Smooth muscle cell (in vitro differentiated cells): ENCODE data around the gene ACAP2. TPM values are rescaled to one million over a fixed set of nuclear protein-coding genes. Genes with fewer than 3 reads are reported as not detected.

Experiments used
- DNase-seq: peaks from one replicate; lab custom pipeline; 2025; ENCODE audit not compliant: unreplicated experiment; lab: John Stamatoyannopoulos, UW
- H2AFZ ChIP-seq: fragments of 200-600 bp; sonication (generic); 2 replicates; pipeline ENCODE4 v1.6.0; 2016; ENCODE audit warnings: antibody characterized with exemption, low read depth, mild to moderate bottlenecking
- H3F3A ChIP-seq: fragments of 200-600 bp; sonication (generic); 2 replicates; pipeline ENCODE4 v1.6.0; 2017; ENCODE audit warnings: antibody characterized with exemption, low read depth
- H3K27ac ChIP-seq: fragments of 200-600 bp; sonication (generic); 2 replicates; pipeline ENCODE4 v1.5.1; 2016; ENCODE audit warnings: low read depth, mild to moderate bottlenecking
- H3K27me3 ChIP-seq: fragments of 200-600 bp; sonication (generic); 2 replicates; pipeline ENCODE4 v1.6.1; 2016; ENCODE audit warnings: low read depth, mild to moderate bottlenecking
- H3K36me3 ChIP-seq: fragments of 200-600 bp; sonication (generic); 2 replicates; pipeline ENCODE4 v1.5.1; 2016; ENCODE audit warnings: low read depth
- H3K4me1 ChIP-seq: fragments of 200-600 bp; sonication (generic); 2 replicates; pipeline ENCODE4 v1.5.1; 2016; ENCODE audit warnings: low read depth
- H3K4me2 ChIP-seq: fragments of 200-600 bp; sonication (generic); 2 replicates; pipeline ENCODE4 v1.6.0; 2016; ENCODE audit warnings: mild to moderate bottlenecking
- H3K4me3 ChIP-seq: fragments of 200-600 bp; sonication (generic); 2 replicates; pipeline ENCODE4 v1.5.1; 2016; ENCODE audit warnings: mild to moderate bottlenecking
- H3K79me2 ChIP-seq: fragments of 200-600 bp; sonication (generic); 2 replicates; pipeline ENCODE4 v1.6.0; 2016; ENCODE audit warnings: low read depth, mild to moderate bottlenecking
- H3K9ac ChIP-seq: fragments of 200-600 bp; sonication (generic); 2 replicates; pipeline ENCODE4 v1.6.0; 2016; ENCODE audit warnings: low read depth
- H3K9me3 ChIP-seq: fragments of 200-600 bp; sonication (generic); replicated peaks from 2 replicates; pipeline ENCODE4 v1.5.1; 2016; ENCODE audit warnings: low read depth
- H4K20me1 ChIP-seq: fragments of 200-600 bp; sonication (generic); 2 replicates; pipeline ENCODE4 v1.6.0; 2016; ENCODE audit warnings: low read depth
- WGBS: methylation state at CpG from one replicate; pipeline ENCODE4 v1.1.7; 2016; ENCODE audit warnings: low lambda C conversion rate; 5-methylcytosine and 5-hydroxymethylcytosine counted together
- polyA plus RNA-seq: library from polyadenylated mRNA; unstranded; fragments of >200 nt; fragmentation: Nextera tagmentation; extraction: Ambion mirVana; gene quantifications from 2 replicates; pipeline ENCODE4 v1.2.1, GENCODE V29; 2016
- total RNA-seq: library from RNA; depleted of rRNA; stranded (reverse); fragments of >200 nt; gene quantifications from 2 replicates; pipeline ENCODE4 v1.2.3, GENCODE V29; 2014
- TF ChIP-seq, protein P1 (sequence below): fragments of 200-600 bp; sonication (generic); IDR thresholded peaks from 2 replicates; pipeline ENCODE4 v1.5.1; 2017; ENCODE audit warnings: borderline replicate concordance, mild to moderate bottlenecking, antibody characterized with exemption; ENCODE audit not compliant: insufficient read depth, poor library complexity, severe bottlenecking

ACAP2 gene
- total and polyA plus RNA-seq, 2 experiments from 2014 or later = 19.8 to 41.8 TPM

DNA sequence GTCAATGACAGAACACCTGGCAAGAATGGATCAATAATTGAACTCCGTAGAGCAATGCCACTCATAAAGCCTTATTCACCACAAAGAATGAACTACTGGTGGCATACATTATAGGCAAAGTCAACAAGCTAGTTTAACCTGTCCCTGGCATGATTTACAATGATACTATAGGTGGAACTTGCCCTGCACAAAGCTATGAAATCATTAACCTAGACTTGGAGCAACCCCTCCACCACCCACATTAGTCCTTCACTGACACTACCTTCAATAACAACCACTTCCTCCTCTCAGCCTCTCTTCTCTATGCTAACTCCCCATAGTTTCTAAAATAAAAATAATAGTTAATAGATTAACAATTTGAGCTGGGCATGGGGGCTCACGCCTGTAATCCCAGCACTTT lies 54.4 kb downstream of the ACAP2 start:
- H3K79me2 ChIP-seq = peaks cover 41% of the 10 kb centered on the region
- H4K20me1 ChIP-seq = peaks cover 34% of the 10 kb centered on the region

DNA sequence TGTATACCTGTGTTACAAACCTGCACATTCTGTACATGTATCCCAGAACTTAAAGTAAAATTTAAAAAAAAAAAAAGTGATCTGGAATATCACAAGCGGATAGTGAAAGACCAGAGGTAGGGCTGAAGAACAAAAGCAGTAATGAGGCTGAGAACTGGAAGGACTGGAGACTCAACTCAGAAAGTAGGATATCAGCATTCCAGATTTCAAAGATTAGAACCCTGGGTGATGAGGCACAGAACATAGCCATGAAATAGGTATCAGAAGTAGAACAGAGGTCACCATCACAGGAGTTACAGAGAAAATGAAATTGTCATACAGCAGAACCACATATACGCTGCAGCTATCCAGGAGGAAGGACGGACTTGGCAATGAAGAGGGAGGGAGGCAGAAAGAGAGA lies 56.1 kb downstream of the ACAP2 start:
- TF ChIP-seq, protein P1, sequence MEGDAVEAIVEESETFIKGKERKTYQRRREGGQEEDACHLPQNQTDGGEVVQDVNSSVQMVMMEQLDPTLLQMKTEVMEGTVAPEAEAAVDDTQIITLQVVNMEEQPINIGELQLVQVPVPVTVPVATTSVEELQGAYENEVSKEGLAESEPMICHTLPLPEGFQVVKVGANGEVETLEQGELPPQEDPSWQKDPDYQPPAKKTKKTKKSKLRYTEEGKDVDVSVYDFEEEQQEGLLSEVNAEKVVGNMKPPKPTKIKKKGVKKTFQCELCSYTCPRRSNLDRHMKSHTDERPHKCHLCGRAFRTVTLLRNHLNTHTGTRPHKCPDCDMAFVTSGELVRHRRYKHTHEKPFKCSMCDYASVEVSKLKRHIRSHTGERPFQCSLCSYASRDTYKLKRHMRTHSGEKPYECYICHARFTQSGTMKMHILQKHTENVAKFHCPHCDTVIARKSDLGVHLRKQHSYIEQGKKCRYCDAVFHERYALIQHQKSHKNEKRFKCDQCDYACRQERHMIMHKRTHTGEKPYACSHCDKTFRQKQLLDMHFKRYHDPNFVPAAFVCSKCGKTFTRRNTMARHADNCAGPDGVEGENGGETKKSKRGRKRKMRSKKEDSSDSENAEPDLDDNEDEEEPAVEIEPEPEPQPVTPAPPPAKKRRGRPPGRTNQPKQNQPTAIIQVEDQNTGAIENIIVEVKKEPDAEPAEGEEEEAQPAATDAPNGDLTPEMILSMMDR = no peak

More for the DNA sequence above, 54.4 kb downstream of the ACAP2 start:
- Histone ChIP-seq H3K4me2 (no peak overlapping the region), H3K27me3 (no peaks in the 10 kb centered on the region), H3K27ac (no peak overlapping the region), H3K9me3 (no peaks in the 10 kb centered on the region), H3K9ac (no peak overlapping the region), H3K4me3 (no peak overlapping the region), H3K36me3 (no peaks in the 10 kb centered on the region), H2AFZ (no peak overlapping the region), H3F3A (no peaks in the 10 kb centered on the region), H3K4me1 (peaks cover 17% of the 10 kb centered on the region)
- TF ChIP-seq, protein P1 = no peak
- DNase-seq = no peak
- 91% methylated on average over 2 of the region's 2 CpGs for WGBS

DNA sequence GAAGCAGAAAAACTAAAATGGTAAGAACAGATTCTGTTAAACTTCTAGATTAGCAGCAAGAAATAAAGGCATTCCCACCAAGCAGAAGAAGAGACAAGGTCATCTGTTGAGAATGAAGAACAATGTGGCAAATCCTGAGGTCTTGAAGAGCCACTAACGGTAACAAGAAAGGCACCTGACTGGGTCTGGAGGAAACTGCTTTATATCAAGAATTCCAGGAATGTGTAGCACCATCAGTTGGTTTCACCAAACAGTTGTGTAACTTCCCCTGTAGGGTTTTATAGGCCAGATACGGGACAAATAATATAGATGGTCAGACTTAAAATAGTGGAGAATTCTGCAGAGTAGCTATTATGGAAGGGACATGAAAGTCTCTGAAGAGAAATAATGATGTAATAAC lies 57.3 kb downstream of the ACAP2 start:
- TF ChIP-seq, protein P1 = no peak
- H3K9ac ChIP-seq = no peak overlapping the region
- H3K4me1 ChIP-seq = peaks cover 24% of the 10 kb centered on the region
- WGBS = 52% methylated on average over 2 of the region's 2 CpGs
- no peaks in the 10 kb centered on the region for H3K36me3 ChIP-seq
- no peak for DNase-seq
- H3K27ac ChIP-seq = peak overlapping the region; percentile 65
- H2AFZ ChIP-seq = no peak overlapping the region
- H3K79me2 ChIP-seq = peaks cover 27% of the 10 kb centered on the region
- no peak overlapping the region for H3K4me2 ChIP-seq
- H3F3A ChIP-seq = no peaks in the 10 kb centered on the region
- H4K20me1 ChIP-seq = peaks cover 34% of the 10 kb centered on the region
- no peaks in the 10 kb centered on the region for H3K9me3 ChIP-seq
- no peak overlapping the region for H3K4me3 ChIP-seq
- no peaks in the 10 kb centered on the region for H3K27me3 ChIP-seq

More for the DNA sequence above, 56.1 kb downstream of the ACAP2 start:
- Histone ChIP-seq H3K9me3 (no peaks in the 10 kb centered on the region), H3K36me3 (no peaks in the 10 kb centered on the region), H3F3A (no peaks in the 10 kb centered on the region), H3K9ac (no peak overlapping the region), H2AFZ (no peak overlapping the region), H3K4me2 (no peak overlapping the region), H4K20me1 (peaks cover 34% of the 10 kb centered on the region), H3K79me2 (peaks cover 29% of the 10 kb centered on the region), H3K4me1 (peaks cover 24% of the 10 kb centered on the region), H3K27ac (peak overlapping the region; percentile 65), H3K27me3 (no peaks in the 10 kb centered on the region), H3K4me3 (no peak overlapping the region)
- WGBS = 87% methylated on average over 3 of the region's 3 CpGs
- DNase-seq = no peak

DNA sequence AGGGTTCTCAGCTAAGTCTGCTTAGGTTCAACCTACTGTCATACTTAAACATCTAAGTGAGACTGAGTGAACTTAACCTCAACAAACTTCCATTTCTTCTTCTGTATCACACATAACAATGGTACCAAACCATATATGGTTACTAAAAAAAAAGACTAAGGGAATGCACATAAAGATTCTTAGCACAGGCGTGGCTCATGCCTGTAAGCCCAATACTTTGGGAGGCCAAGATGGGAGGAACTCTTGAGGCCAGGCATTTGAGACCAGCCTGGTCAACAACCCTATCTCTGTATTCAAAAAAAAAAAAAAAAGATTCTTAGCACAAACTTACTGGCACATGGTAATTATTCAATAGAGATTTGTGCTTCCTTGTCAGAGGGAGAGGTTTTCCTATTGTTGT lies 57.9 kb downstream of the ACAP2 start:
- Histone ChIP-seq H3K9ac (no peak overlapping the region), H3K9me3 (no peaks in the 10 kb centered on the region), H3K4me3 (no peak overlapping the region), H4K20me1 (peaks cover 34% of the 10 kb centered on the region), H3K4me1 (peaks cover 24% of the 10 kb centered on the region), H3K27me3 (no peaks in the 10 kb centered on the region), H3K36me3 (no peaks in the 10 kb centered on the region), H3K4me2 (no peak overlapping the region), H2AFZ (no peak overlapping the region), H3K79me2 (peaks cover 27% of the 10 kb centered on the region), H3F3A (no peaks in the 10 kb centered on the region), H3K27ac (no peak overlapping the region)
- DNase-seq = no peak
- TF ChIP-seq, protein P1 = no peak
- 100% methylated on average over 1 of the region's 1 CpG for WGBS
